ENCODE data around the gene MAPRE2. TPM values are rescaled to one million over a fixed set of nuclear protein-coding genes. Genes with fewer than 3 reads are reported as not detected.

Gene MAPRE2
- total RNA-seq, 1 donor from 2014 or later, result 9.4 TPM

DNA sequence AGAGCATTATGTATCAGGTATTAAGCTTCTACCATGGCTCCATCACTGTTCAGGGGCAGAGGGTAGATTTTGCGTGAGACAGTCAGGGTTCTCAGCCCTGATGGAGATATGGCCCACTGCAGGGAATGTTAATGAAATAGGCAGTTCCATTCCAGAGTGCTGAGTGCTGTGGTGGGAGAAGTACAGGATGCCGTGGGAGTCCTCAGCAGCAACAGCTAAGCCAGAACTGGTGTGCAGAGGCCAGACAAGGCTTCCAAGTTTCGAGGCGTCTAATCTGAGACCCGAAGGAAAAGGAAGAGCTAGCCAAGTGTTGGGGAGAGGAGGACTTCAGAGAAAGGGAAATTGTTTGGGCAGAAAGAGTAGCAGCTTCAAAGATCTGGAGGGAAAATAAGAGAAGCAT lies 30.2 kb upstream of the MAPRE2 start:
- H3K9me3 ChIP-seq (ENCODE audit: control insufficient read depth in 3 of 3, low read length in 3 of 3), result no peaks in the 10 kb centered on the region
- H3K36me3 ChIP-seq (ENCODE audit: control insufficient read depth in 3 of 3, insufficient read depth in 3 of 3, low read length in 3 of 3), result no peaks in the 10 kb centered on the region
- H3K4me3 ChIP-seq (ENCODE audit: low read length in 3 of 3), result no peak overlapping the region
- H3K9ac ChIP-seq (ENCODE audit: low read depth in 1 of 3, low read length in 3 of 3), result peak overlapping the region in 1 of 3 donors; percentile 4
- H3K4me1 ChIP-seq (ENCODE audit: control insufficient read depth in 3 of 3, insufficient read depth in 3 of 3, low read length in 3 of 3), result peaks cover 0 to 9% (median 0%) of the 10 kb centered on the region in 3 donors
- no peaks in the 10 kb centered on the region for H3K27me3 ChIP-seq (ENCODE audit: control insufficient read depth in 3 of 3, insufficient read depth in 3 of 3, low read length in 3 of 3)
- no peak overlapping the region for H3K27ac ChIP-seq (ENCODE audit: low read depth, low read length)

DNA sequence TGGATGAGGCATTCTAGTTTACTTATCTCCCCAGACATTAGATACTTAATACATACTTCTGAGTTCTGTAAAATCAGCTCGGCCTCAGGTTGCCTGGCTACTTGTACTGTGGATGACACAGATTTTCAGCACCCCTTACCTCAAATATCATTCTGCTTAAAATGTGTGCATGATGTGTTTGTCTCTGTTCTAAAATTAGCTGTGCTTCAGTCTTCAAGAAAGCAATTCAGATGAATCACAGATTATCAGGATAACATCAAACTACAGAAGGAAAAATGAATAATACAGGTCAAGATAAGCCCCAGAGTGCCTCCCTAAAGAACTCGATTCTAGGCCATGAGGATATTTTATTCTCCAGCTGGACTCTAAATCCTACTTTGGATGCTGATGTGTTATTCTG lies 21.3 kb upstream of the MAPRE2 start:
- Histone ChIP-seq H3K27ac (ENCODE audit: low read depth, low read length) (no peak overlapping the region), H3K27me3 (ENCODE audit: control insufficient read depth in 3 of 3, insufficient read depth in 3 of 3, low read length in 3 of 3) (no peaks in the 10 kb centered on the region), H3K9me3 (ENCODE audit: control insufficient read depth in 3 of 3, low read length in 3 of 3) (no peaks in the 10 kb centered on the region), H3K9ac (ENCODE audit: low read depth in 1 of 3, low read length in 3 of 3) (no peak overlapping the region), H3K4me3 (ENCODE audit: low read length in 3 of 3) (no peak overlapping the region), H3K4me1 (ENCODE audit: control insufficient read depth in 3 of 3, insufficient read depth in 3 of 3, low read length in 3 of 3) (peaks cover 7 to 11% (median 11%) of the 10 kb centered on the region in 3 donors), H3K36me3 (ENCODE audit: control insufficient read depth in 3 of 3, insufficient read depth in 3 of 3, low read length in 3 of 3) (no peaks in the 10 kb centered on the region)

DNA sequence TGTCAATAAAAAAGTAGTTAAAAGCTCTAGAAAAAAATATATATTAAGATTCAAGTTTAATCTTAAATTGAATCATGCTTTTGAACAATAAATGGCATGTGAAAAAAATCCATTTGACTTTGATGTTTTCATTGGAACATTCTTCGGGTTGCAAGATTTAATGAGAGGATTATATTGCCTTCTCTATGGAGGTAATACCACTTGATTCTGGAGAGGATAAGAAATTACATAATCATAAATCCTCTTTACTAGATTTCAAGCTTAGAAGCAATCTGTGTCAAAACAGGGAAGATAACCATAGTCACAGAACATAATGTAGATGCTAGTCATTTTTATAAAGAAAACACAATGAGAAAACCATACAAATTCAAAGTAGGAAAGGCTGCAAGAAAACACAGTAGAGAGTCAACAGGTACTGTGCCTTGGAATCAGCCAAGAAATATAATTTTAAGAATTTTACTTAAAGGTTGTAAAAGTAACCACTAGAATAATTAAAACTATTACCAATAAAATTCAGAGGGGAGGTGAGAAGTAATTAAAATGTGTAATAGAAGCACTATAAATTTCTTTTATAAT lies 18.7 kb upstream of the MAPRE2 start:
- Histone ChIP-seq H3K9ac (ENCODE audit: low read depth in 1 of 3, low read length in 3 of 3) (no peak overlapping the region), H3K27me3 (ENCODE audit: control insufficient read depth in 3 of 3, insufficient read depth in 3 of 3, low read length in 3 of 3) (no peaks in the 10 kb centered on the region), H3K27ac (ENCODE audit: low read depth, low read length) (no peak overlapping the region), H3K9me3 (ENCODE audit: control insufficient read depth in 3 of 3, low read length in 3 of 3) (no peaks in the 10 kb centered on the region), H3K4me3 (ENCODE audit: low read length in 3 of 3) (no peak overlapping the region), H3K36me3 (ENCODE audit: control insufficient read depth in 3 of 3, insufficient read depth in 3 of 3, low read length in 3 of 3) (no peaks in the 10 kb centered on the region), H3K4me1 (ENCODE audit: control insufficient read depth in 3 of 3, insufficient read depth in 3 of 3, low read length in 3 of 3) (peaks cover 25 to 33% (median 29%) of the 10 kb centered on the region in 3 donors)

DNA sequence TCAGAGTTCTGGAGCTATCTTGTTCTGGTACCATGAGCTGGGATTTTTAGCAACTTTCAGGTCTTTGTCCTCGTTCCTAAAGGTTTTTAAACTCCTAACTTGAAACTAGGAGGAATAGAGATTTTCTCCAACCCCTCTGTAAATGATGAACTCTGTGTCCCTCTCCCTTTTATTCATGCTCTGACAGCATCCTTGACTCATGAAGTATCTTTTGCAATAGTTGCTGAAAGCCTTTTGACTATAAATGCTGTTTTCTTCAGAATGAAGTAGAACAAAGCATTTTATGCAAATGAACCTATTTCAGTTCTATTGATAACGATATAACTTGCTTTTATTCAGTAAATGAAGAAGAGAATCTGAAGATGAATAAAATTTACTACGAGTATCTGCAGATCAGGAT lies 17.0 kb upstream of the MAPRE2 start:
- Histone ChIP-seq H3K27ac (ENCODE audit: low read depth, low read length) (no peak overlapping the region), H3K4me1 (ENCODE audit: control insufficient read depth in 3 of 3, insufficient read depth in 3 of 3, low read length in 3 of 3) (peaks cover 30 to 32% (median 32%) of the 10 kb centered on the region in 3 donors), H3K9me3 (ENCODE audit: control insufficient read depth in 3 of 3, low read length in 3 of 3) (no peaks in the 10 kb centered on the region), H3K27me3 (ENCODE audit: control insufficient read depth in 3 of 3, insufficient read depth in 3 of 3, low read length in 3 of 3) (no peaks in the 10 kb centered on the region), H3K4me3 (ENCODE audit: low read length in 3 of 3) (no peak overlapping the region), H3K9ac (ENCODE audit: low read depth in 1 of 3, low read length in 3 of 3) (no peak overlapping the region), H3K36me3 (ENCODE audit: control insufficient read depth in 3 of 3, insufficient read depth in 3 of 3, low read length in 3 of 3) (no peaks in the 10 kb centered on the region)

DNA sequence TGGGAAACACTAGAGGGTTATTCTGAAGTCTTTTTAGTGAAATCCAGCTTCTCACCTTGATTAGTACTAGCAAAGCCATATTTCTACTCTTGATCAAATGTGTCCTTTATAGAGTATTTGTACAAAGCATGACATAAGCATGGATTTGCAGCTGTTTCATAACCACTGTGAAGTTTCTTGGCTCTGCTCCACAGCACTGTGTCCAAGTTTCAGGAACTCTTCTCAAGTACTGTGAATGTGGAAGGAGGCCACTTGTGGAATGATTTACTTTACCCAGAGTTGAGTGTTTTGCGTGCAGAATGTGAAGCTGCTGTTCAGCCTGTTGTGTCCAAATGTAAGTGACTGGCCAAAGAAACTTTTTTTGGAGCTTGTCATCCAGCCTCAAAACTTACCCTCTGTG lies 16.2 kb upstream of the MAPRE2 start:
- H3K36me3 ChIP-seq (ENCODE audit: control insufficient read depth in 3 of 3, insufficient read depth in 3 of 3, low read length in 3 of 3), result no peaks in the 10 kb centered on the region
- no peak overlapping the region for H3K27ac ChIP-seq (ENCODE audit: low read depth, low read length)
- H3K4me3 ChIP-seq (ENCODE audit: low read length in 3 of 3), result no peak overlapping the region
- H3K9ac ChIP-seq (ENCODE audit: low read depth in 1 of 3, low read length in 3 of 3), result no peak overlapping the region
- H3K27me3 ChIP-seq (ENCODE audit: control insufficient read depth in 3 of 3, insufficient read depth in 3 of 3, low read length in 3 of 3), result no peaks in the 10 kb centered on the region
- H3K9me3 ChIP-seq (ENCODE audit: control insufficient read depth in 3 of 3, low read length in 3 of 3), result no peaks in the 10 kb centered on the region
- peaks cover 31 to 33% (median 32%) of the 10 kb centered on the region in 3 donors for H3K4me1 ChIP-seq (ENCODE audit: control insufficient read depth in 3 of 3, insufficient read depth in 3 of 3, low read length in 3 of 3)

DNA sequence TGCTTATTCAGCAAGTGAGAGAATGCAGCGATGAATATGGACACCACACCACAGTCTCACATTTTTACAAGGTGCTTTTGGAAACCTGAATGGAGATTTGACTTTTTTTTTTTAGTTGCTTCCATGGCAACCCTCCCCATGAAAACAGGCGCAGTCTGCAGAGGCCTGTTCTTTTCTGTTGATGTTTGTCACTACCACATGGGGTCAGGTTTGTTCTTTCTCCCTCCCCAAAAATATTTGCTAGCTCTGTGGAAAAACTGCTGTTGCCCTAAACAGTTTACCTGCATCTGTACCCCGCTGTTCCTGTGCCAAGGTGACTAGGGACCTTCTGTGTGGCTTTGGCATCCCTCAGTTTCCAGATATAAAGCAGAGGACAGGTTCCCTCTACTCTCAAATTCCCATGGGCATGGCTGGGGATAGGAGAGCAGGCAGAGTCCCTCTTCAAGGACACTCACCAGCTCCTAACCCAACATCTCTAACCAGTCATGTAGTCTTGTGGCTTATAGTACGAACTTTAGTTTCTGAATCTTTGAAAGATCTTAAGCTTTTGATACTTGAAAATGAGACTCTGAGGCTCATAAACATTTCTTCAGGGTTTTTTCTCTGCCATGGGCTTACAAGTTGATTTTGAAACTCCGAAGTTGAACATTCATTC lies 14.7 kb upstream of the MAPRE2 start:
- no peaks in the 10 kb centered on the region for H3K36me3 ChIP-seq (ENCODE audit: control insufficient read depth in 3 of 3, insufficient read depth in 3 of 3, low read length in 3 of 3)
- H3K4me3 ChIP-seq (ENCODE audit: low read length in 3 of 3), result no peak overlapping the region
- H3K4me1 ChIP-seq (ENCODE audit: control insufficient read depth in 3 of 3, insufficient read depth in 3 of 3, low read length in 3 of 3), result peaks cover 29 to 33% (median 32%) of the 10 kb centered on the region in 3 donors
- no peak overlapping the region for H3K9ac ChIP-seq (ENCODE audit: low read depth in 1 of 3, low read length in 3 of 3)
- no peaks in the 10 kb centered on the region for H3K9me3 ChIP-seq (ENCODE audit: control insufficient read depth in 3 of 3, low read length in 3 of 3)
- H3K27ac ChIP-seq (ENCODE audit: low read depth, low read length), result no peak overlapping the region
- H3K27me3 ChIP-seq (ENCODE audit: control insufficient read depth in 3 of 3, insufficient read depth in 3 of 3, low read length in 3 of 3), result no peaks in the 10 kb centered on the region

DNA sequence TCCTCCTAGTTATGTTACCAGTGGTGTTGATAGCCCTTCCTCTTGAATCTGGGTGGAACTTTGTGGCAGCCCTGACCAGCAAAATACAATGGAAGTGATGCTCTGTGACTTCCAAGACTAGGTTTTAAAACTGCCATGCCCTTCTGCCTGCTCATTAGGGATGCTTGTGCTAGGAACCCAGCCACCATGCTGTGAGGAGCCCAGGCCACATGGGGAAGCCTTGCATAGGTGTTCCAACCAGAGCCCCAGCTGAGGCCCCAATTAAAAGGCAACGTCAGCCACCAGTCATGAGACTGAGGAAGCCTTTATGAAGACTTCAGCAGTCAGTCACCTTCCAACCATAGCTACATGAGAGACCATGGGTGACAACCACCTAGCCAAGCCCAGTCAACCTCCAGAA lies 14.0 kb upstream of the MAPRE2 start:
- H3K4me1 ChIP-seq (ENCODE audit: control insufficient read depth in 3 of 3, insufficient read depth in 3 of 3, low read length in 3 of 3), result peaks cover 29 to 33% (median 32%) of the 10 kb centered on the region in 3 donors
- H3K9ac ChIP-seq (ENCODE audit: low read depth in 1 of 3, low read length in 3 of 3), result no peak overlapping the region
- no peaks in the 10 kb centered on the region for H3K36me3 ChIP-seq (ENCODE audit: control insufficient read depth in 3 of 3, insufficient read depth in 3 of 3, low read length in 3 of 3)
- no peak overlapping the region for H3K4me3 ChIP-seq (ENCODE audit: low read length in 3 of 3)
- H3K9me3 ChIP-seq (ENCODE audit: control insufficient read depth in 3 of 3, low read length in 3 of 3), result no peaks in the 10 kb centered on the region
- H3K27me3 ChIP-seq (ENCODE audit: control insufficient read depth in 3 of 3, insufficient read depth in 3 of 3, low read length in 3 of 3), result no peaks in the 10 kb centered on the region
- no peak overlapping the region for H3K27ac ChIP-seq (ENCODE audit: low read depth, low read length)

DNA sequence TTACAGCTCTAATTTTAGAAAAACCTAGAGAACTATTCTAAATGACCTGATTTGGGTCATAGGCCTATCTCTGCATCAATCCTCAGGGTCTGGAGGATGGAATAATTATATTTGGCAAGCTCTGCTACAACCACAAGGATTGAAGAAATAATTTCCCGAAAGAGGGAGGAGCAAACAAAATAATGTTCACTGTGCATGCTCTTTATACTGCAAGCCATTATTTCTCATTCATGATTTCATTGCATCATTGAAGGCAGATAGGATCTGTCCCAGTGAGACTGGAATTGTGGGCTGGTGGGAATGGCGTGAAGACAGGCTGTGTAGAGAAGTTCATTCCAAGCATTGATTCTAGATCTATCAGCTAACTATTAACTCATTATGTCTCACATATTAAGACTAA lies 12.7 kb upstream of the MAPRE2 start:
- peak overlapping the region; percentile 38 for H3K27ac ChIP-seq (ENCODE audit: low read depth, low read length)
- H3K27me3 ChIP-seq (ENCODE audit: control insufficient read depth in 3 of 3, insufficient read depth in 3 of 3, low read length in 3 of 3), result no peaks in the 10 kb centered on the region
- H3K9me3 ChIP-seq (ENCODE audit: control insufficient read depth in 3 of 3, low read length in 3 of 3), result no peaks in the 10 kb centered on the region
- no peak overlapping the region for H3K9ac ChIP-seq (ENCODE audit: low read depth in 1 of 3, low read length in 3 of 3)
- peaks cover 29 to 33% (median 32%) of the 10 kb centered on the region in 3 donors for H3K4me1 ChIP-seq (ENCODE audit: control insufficient read depth in 3 of 3, insufficient read depth in 3 of 3, low read length in 3 of 3)
- no peak overlapping the region for H3K4me3 ChIP-seq (ENCODE audit: low read length in 3 of 3)
- no peaks in the 10 kb centered on the region for H3K36me3 ChIP-seq (ENCODE audit: control insufficient read depth in 3 of 3, insufficient read depth in 3 of 3, low read length in 3 of 3)

DNA sequence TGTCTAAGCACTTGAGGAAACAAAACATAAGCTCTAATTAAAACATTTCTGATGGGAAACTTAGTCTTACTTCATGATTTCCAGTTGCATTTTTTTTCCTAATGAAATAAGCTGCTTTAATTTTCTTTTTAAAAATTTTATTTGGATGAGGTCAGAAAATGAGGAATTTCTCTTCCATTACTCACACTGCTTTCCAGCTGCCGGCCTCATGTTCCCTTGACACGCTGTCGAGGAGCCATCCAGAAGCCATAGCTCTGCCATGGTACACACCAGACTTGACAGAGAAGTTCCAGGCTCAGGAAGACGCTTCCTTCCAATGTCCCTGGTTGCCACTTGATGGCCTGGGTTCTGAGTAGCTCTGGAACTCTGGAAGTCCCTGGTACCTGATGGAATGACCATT lies 12.1 kb upstream of the MAPRE2 start:
- no peaks in the 10 kb centered on the region for H3K36me3 ChIP-seq (ENCODE audit: control insufficient read depth in 3 of 3, insufficient read depth in 3 of 3, low read length in 3 of 3)
- H3K4me1 ChIP-seq (ENCODE audit: control insufficient read depth in 3 of 3, insufficient read depth in 3 of 3, low read length in 3 of 3), result peaks cover 27 to 33% (median 32%) of the 10 kb centered on the region in 3 donors
- no peaks in the 10 kb centered on the region for H3K9me3 ChIP-seq (ENCODE audit: control insufficient read depth in 3 of 3, low read length in 3 of 3)
- no peaks in the 10 kb centered on the region for H3K27me3 ChIP-seq (ENCODE audit: control insufficient read depth in 3 of 3, insufficient read depth in 3 of 3, low read length in 3 of 3)
- H3K4me3 ChIP-seq (ENCODE audit: low read length in 3 of 3), result no peak overlapping the region
- no peak overlapping the region for H3K9ac ChIP-seq (ENCODE audit: low read depth in 1 of 3, low read length in 3 of 3)
- peak overlapping the region; percentile 38 for H3K27ac ChIP-seq (ENCODE audit: low read depth, low read length)

DNA sequence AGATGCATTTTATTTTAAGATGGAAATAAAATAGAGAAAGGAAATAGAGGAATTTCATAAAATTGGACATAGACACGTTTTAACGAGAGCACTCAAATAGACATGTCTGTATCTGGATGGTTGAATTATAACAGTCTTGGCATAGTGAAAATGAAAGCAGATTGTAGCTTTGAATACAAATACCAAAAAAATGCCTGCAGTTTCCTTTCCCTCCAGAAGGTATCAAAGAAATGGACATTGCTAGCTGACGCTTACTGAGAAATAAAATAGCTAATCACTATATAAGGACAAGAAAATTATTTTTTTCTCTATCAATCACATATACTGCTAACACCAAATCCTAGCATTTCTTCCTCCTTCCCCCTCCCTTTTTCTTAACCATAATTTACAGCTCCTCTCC lies 11.4 kb upstream of the MAPRE2 start:
- H3K4me1 ChIP-seq (ENCODE audit: control insufficient read depth in 3 of 3, insufficient read depth in 3 of 3, low read length in 3 of 3), result peaks cover 26 to 33% (median 32%) of the 10 kb centered on the region in 3 donors
- H3K27me3 ChIP-seq (ENCODE audit: control insufficient read depth in 3 of 3, insufficient read depth in 3 of 3, low read length in 3 of 3), result no peaks in the 10 kb centered on the region
- H3K9me3 ChIP-seq (ENCODE audit: control insufficient read depth in 3 of 3, low read length in 3 of 3), result no peaks in the 10 kb centered on the region
- peak overlapping the region in 2 of 3 donors; percentile 16 to 34 for H3K4me3 ChIP-seq (ENCODE audit: low read length in 3 of 3)
- peak overlapping the region in 2 of 3 donors; percentile 40 to 46 for H3K9ac ChIP-seq (ENCODE audit: low read depth in 1 of 3, low read length in 3 of 3)
- H3K27ac ChIP-seq (ENCODE audit: low read depth, low read length), result peak overlapping the region; percentile 4
- no peaks in the 10 kb centered on the region for H3K36me3 ChIP-seq (ENCODE audit: control insufficient read depth in 3 of 3, insufficient read depth in 3 of 3, low read length in 3 of 3)

Data from skeletal muscle tissue (tissue), 4 donors.